Activated B cell treated with CpG ODN at 0.5 μM for 24 hours (primary cell): Measurements from ENCODE around the gene ZNF576. TPM values are rescaled to one million over a fixed set of nuclear protein-coding genes. Genes with fewer than 3 reads are reported as not detected.

Source experiments
- ATAC-seq: fragments of 200-7000 bp; cut with Tn5 transposase; one replicate; pipeline ENCODE4 v1.10.0; 2021; ENCODE audit warnings: low read depth, mild to moderate bottlenecking, moderate library complexity
- CTCF ChIA-PET: fragments of 350-600 bp; sonication (Branson Sonifier 250); formaldehyde crosslinking; loops from one replicate; lab custom pipeline; 2021; ENCODE audit warnings: antibody characterized with exemption; lab: Charles Lee
- POLR2A ChIA-PET: fragments of 350-600 bp; sonication (Branson Sonifier 250); formaldehyde crosslinking; loops from one replicate; lab custom pipeline; 2021; ENCODE audit warnings: antibody characterized with exemption; lab: Charles Lee
- DNase-seq: peaks from one replicate; pipeline ENCODE4 v3.0.0; 2022
- H3K27ac Mint-ChIP-seq: one replicate; pipeline ENCODE4 v1.8.0; 2020; ENCODE audit warnings: mixed read lengths
- H3K27me3 Mint-ChIP-seq: one replicate; pipeline ENCODE4 v1.8.0; 2021; ENCODE audit warnings: mixed read lengths
- H3K36me3 Mint-ChIP-seq: one replicate; pipeline ENCODE4 v1.8.0; 2021; ENCODE audit warnings: low read depth, mixed read lengths
- H3K4me1 Mint-ChIP-seq: one replicate; pipeline ENCODE4 v1.8.0; 2021; ENCODE audit warnings: mixed read lengths
- H3K4me3 Mint-ChIP-seq: one replicate; pipeline ENCODE4 v1.8.0; 2020; ENCODE audit warnings: mild to moderate bottlenecking, mixed read lengths
- H3K9me3 Mint-ChIP-seq: one replicate; pipeline ENCODE4 v1.8.0; 2020; ENCODE audit warnings: mixed read lengths
- CTCF ChIP-seq: fragments of 200-600 bp; IDR thresholded peaks from one replicate; pipeline ENCODE4 v1.8.0; 2022; ENCODE audit warnings: antibody characterized with exemption, mild to moderate bottlenecking
- intact Hi-C: fragments of 100-400 bp; cut with micrococcal nuclease; formaldehyde crosslinking; loops from one replicate; pipeline ENCODE4 v1.15.1; 2024
- total RNA-seq: library from RNA; stranded (reverse); gene quantifications from 2 replicates; pipeline ENCODE4 v1.2.3, GENCODE V29; 2022

ZNF576 gene
- total RNA-seq, 1 donor from 2014 or later, result 17.3 TPM

DNA sequence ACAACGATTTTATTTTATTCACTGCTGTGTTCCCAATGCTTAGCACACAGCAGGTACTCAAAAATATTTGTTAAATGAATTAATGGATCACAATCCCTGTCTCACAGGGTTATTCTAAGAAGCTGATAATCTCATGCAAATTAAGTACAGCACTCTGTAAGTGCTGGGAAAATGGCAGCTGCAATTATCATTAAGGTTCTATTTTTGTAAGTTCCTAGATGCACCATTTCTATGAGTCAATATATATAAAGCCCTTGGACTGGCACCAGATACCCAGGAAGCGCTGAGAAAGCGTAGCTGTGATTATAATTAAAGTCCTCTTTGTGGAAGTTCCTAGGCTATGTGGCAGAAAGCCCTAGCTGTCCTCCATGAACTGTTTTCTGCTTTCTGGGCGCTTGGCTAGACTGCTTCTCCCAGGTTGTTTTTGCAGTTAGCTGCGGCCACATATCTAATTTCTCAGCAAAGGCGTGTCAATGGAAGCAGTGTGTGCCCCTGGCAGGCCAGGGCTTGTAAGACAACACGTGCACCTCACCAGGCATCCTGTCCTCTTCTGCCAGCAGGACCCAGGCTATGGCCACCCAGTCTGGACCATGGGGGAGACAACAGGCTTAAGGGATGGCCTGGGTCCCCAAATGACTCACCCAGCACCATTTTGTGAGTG is 10.3 kb downstream of the ZNF576 start:
- CTCF ChIA-PET, result interaction anchor here (1.1 kb wide), 1 partner anchor 203 kb away, joined by 3 read pairs; no protein-coding TSS in a partner anchor
- POLR2A ChIA-PET, result interaction anchor here (0.5 kb wide), 1 partner anchor 1178 kb away, joined by 5 read pairs; no protein-coding TSS in a partner anchor
- Mint-ChIP-seq H3K4me1 (peaks cover 24% of the 10 kb centered on the region), H3K9me3 (no peaks in the 10 kb centered on the region), H3K36me3 (peaks cover 25% of the 10 kb centered on the region), H3K4me3 (no peak overlapping the region), H3K27ac (no peak overlapping the region), H3K27me3 (no peaks in the 10 kb centered on the region)
- no peak for ATAC-seq
- DNase-seq, result no peak
- TF ChIP-seq CTCF, result no peak
- intact Hi-C loops, result no loop called here

GRCh38 chr19:43607238-43608205 is 11.1 kb downstream of the ZNF576 start:
- no peak for TF ChIP-seq CTCF
- H3K9me3 Mint-ChIP-seq, result no peaks in the 10 kb centered on the region
- ChIA-PET POLR2A (interaction anchor here (0.7 to 1.5 kb wide), 2 partner anchors 13 to 75 kb away, joined by 3 to 7 read pairs; no protein-coding TSS in a partner anchor), CTCF (no interaction called here)
- H3K36me3 Mint-ChIP-seq, result peaks cover 29% of the 10 kb centered on the region
- ATAC-seq (no peak), DNase-seq (no peak)
- no peak overlapping the region for H3K27ac Mint-ChIP-seq
- no peak overlapping the region for H3K4me3 Mint-ChIP-seq
- no peaks in the 10 kb centered on the region for H3K27me3 Mint-ChIP-seq
- intact Hi-C loops, result no loop called here
- peaks cover 24% of the 10 kb centered on the region for H3K4me1 Mint-ChIP-seq

- H3K27ac Mint-ChIP-seq, result no peak overlapping the region
- H3K4me3 Mint-ChIP-seq, result no peak overlapping the region
- POLR2A ChIA-PET, result no interaction called here
- H3K4me1 Mint-ChIP-seq, result peaks cover 11% of the 10 kb centered on the region
- H3K9me3 Mint-ChIP-seq, result no peaks in the 10 kb centered on the region
- H3K27me3 Mint-ChIP-seq, result no peaks in the 10 kb centered on the region
- TF ChIP-seq CTCF, result no peak
- DNase-seq (no peak), ATAC-seq (no peak)
- intact Hi-C loops, result no loop called here
- peaks cover 43% of the 10 kb centered on the region for H3K36me3 Mint-ChIP-seq
- CTCF ChIA-PET, result no interaction called here
Observed at GRCh38 chr19:43609872-43610271, 13.5 kb downstream of the ZNF576 start.

GRCh38 chr19:43610493-43610892 is 14.1 kb downstream of the ZNF576 start:
- peaks cover 43% of the 10 kb centered on the region for H3K36me3 Mint-ChIP-seq
- CTCF ChIA-PET, result no interaction called here
- POLR2A ChIA-PET, result no interaction called here

More at GRCh38 chr19:43610493-43610892, 14.1 kb downstream of the ZNF576 start:
- Mint-ChIP-seq H3K27me3 (no peaks in the 10 kb centered on the region), H3K4me1 (peaks cover 7% of the 10 kb centered on the region), H3K9me3 (no peaks in the 10 kb centered on the region), H3K4me3 (no peak overlapping the region), H3K27ac (no peak overlapping the region)
- no peak for ATAC-seq
- DNase-seq, result no peak
- intact Hi-C loops, result no loop called here
- no peak for TF ChIP-seq CTCF
